COLO829 (cell line): ENCODE data around the gene KDM2A.
"Not testable (repeated sequence)": the region's sequence is repeated elsewhere in the genome, so short reads cannot be mapped to it uniquely, and the experiment has no call there.

Experiments used
- DNase-seq: peaks from one replicate; pipeline ENCODE4 v3.0.0; 2012; ENCODE audit warnings: low spot score

Gene KDM2A

GRCh38 chr11:67118181-67118766 is 789 bp upstream of the KDM2A start:
- no peak for DNase-seq

- no peak for DNase-seq
Observed at GRCh38 chr11:67119585-67120391, 725 bp downstream of the KDM2A start.

GRCh38 chr11:67120456-67120855 is 1.4 kb downstream of the KDM2A start:
- DNase-seq = no peak

GRCh38 chr11:67120881-67121710 is 2.0 kb downstream of the KDM2A start:
- DNase-seq = no peak

GRCh38 chr11:67123801-67124200 is 4.7 kb downstream of the KDM2A start:
- not testable (repeated sequence) for DNase-seq

GRCh38 chr11:67126243-67126642 is 7.2 kb downstream of the KDM2A start:
- DNase-seq = not testable (repeated sequence)

GRCh38 chr11:67126986-67127385 is 7.9 kb downstream of the KDM2A start:
- DNase-seq = no peak

GRCh38 chr11:67130861-67131260 is 11.8 kb downstream of the KDM2A start:
- DNase-seq = not testable (repeated sequence)

- DNase-seq = no peak
Observed at GRCh38 chr11:67136156-67136555, 17.1 kb downstream of the KDM2A start.

- no peak for DNase-seq
Observed at GRCh38 chr11:67138922-67139321, 19.9 kb downstream of the KDM2A start.

GRCh38 chr11:67146516-67147226 is 27.6 kb downstream of the KDM2A start:
- no peak for DNase-seq

GRCh38 chr11:67153971-67154370 is 34.9 kb downstream of the KDM2A start:
- no peak for DNase-seq

- no peak for DNase-seq
Observed at GRCh38 chr11:67154726-67155125, 35.7 kb downstream of the KDM2A start.

- DNase-seq = no peak
Observed at GRCh38 chr11:67157691-67158090, 38.6 kb downstream of the KDM2A start.

GRCh38 chr11:67158221-67158620 is 39.2 kb downstream of the KDM2A start:
- DNase-seq = no peak

GRCh38 chr11:67160045-67160444 is 41.0 kb downstream of the KDM2A start:
- DNase-seq = no peak

- peak; percentile 51 for DNase-seq
Observed at GRCh38 chr11:67160872-67161783, 42.1 kb downstream of the KDM2A start.

- no peak for DNase-seq
Observed at GRCh38 chr11:67163006-67163405, 43.9 kb downstream of the KDM2A start.

- DNase-seq = no peak
Observed at GRCh38 chr11:67165623-67166022, 46.6 kb downstream of the KDM2A start.

- no peak for DNase-seq
Observed at GRCh38 chr11:67167091-67167490, 48.0 kb downstream of the KDM2A start.

- no peak for DNase-seq
Observed at GRCh38 chr11:67167719-67168118, 48.7 kb downstream of the KDM2A start.
